H9 (cell line): ENCODE results near the gene C1orf216. TPM values are rescaled to one million over a fixed set of nuclear protein-coding genes. Genes with fewer than 3 reads are reported as not detected.

Experiments used
- DNase-seq: peaks from one replicate; pipeline ENCODE4 v3.0.0-alpha.2; 2017
- H2AFZ ChIP-seq: one replicate; pipeline ENCODE4 v1.6.1; 2013; ENCODE audit warnings: mild to moderate bottlenecking, low read length, control low read depth, moderate library complexity
- H2AK5ac ChIP-seq: 2 replicates; pipeline ENCODE4 v1.6.1; 2013; ENCODE audit warnings: low read length, control low read depth, mixed read lengths; ENCODE audit not compliant: insufficient read length
- H2BK120ac ChIP-seq: one replicate; pipeline ENCODE4 v1.6.1; 2013; ENCODE audit warnings: low read depth, mild to moderate bottlenecking, low read length, control low read depth, inconsistent platforms; ENCODE audit not compliant: poor library complexity, severe bottlenecking
- H2BK12ac ChIP-seq: 2 replicates; pipeline ENCODE4 v1.6.1; 2013; ENCODE audit warnings: low read length, control low read depth, mixed read lengths, low read depth; ENCODE audit not compliant: insufficient read length
- H2BK15ac ChIP-seq: 2 replicates; pipeline ENCODE4 v1.6.1; 2013; ENCODE audit warnings: low read depth, low read length, control low read depth
- H2BK20ac ChIP-seq: one replicate; pipeline ENCODE4 v1.6.1; 2013; ENCODE audit warnings: low read depth, mild to moderate bottlenecking, low read length, control low read depth, inconsistent platforms; ENCODE audit not compliant: poor library complexity, severe bottlenecking
- H2BK5ac ChIP-seq: 2 replicates; pipeline ENCODE4 v1.6.1; 2013; ENCODE audit warnings: low read length, control low read depth, mixed read lengths; ENCODE audit not compliant: insufficient read length
- H3K14ac ChIP-seq: 2 replicates; pipeline ENCODE4 v1.6.1; 2013; ENCODE audit warnings: low read length, control low read depth; ENCODE audit not compliant: insufficient read depth
- H3K18ac ChIP-seq: 2 replicates; pipeline ENCODE4 v1.6.1; 2013; ENCODE audit warnings: low read depth, mild to moderate bottlenecking, mixed read lengths, low read length, control low read depth; ENCODE audit not compliant: insufficient read length
- H3K23ac ChIP-seq: 2 replicates; pipeline ENCODE4 v1.6.1; 2013; ENCODE audit warnings: low read length, control low read depth, mixed read lengths, low read depth; ENCODE audit not compliant: insufficient read length
- H3K23me2 ChIP-seq: 2 replicates; pipeline ENCODE4 v1.6.1; 2013; ENCODE audit warnings: low read depth, mild to moderate bottlenecking, mixed read lengths, low read length, control low read depth; ENCODE audit not compliant: insufficient read length, poor library complexity, severe bottlenecking
- H3K27ac ChIP-seq: 2 replicates; pipeline ENCODE4 v1.5.1; 2013; ENCODE audit warnings: low read length, control low read depth, mixed read lengths, low read depth; ENCODE audit not compliant: insufficient read length
- H3K27me3 ChIP-seq: 2 replicates; pipeline ENCODE4 v1.6.1; 2013; ENCODE audit warnings: low read length, control low read depth, inconsistent platforms; ENCODE audit not compliant: insufficient read depth
- H3K4ac ChIP-seq: 2 replicates; pipeline ENCODE4 v1.6.1; 2013; ENCODE audit warnings: low read depth, mild to moderate bottlenecking, control low read depth, inconsistent platforms, low read length, moderate library complexity
- H3K4me1 ChIP-seq: 2 replicates; pipeline ENCODE4 v1.6.1; 2013; ENCODE audit warnings: low read length, control low read depth, inconsistent platforms; ENCODE audit not compliant: insufficient read depth
- H3K4me2 ChIP-seq: 2 replicates; pipeline ENCODE4 v1.6.1; 2013; ENCODE audit warnings: low read length, control low read depth, mixed read lengths; ENCODE audit not compliant: insufficient read length, insufficient read depth
- H3K56ac ChIP-seq: 2 replicates; pipeline ENCODE4 v1.6.1; 2013; ENCODE audit warnings: low read depth, mild to moderate bottlenecking, mixed read lengths, low read length, control low read depth; ENCODE audit not compliant: insufficient read length
- H3K79me1 ChIP-seq: 2 replicates; pipeline ENCODE4 v1.6.1; 2013; ENCODE audit warnings: low read depth, mild to moderate bottlenecking, moderate library complexity, low read length, control low read depth, inconsistent platforms; ENCODE audit not compliant: insufficient read depth, poor library complexity, severe bottlenecking
- H3K79me2 ChIP-seq: 2 replicates; pipeline ENCODE4 v1.6.1; 2013; ENCODE audit warnings: low read length, control low read depth, inconsistent platforms; ENCODE audit not compliant: insufficient read depth
- H3K9ac ChIP-seq: 2 replicates; pipeline ENCODE4 v1.6.1; 2013; ENCODE audit warnings: low read length, control low read depth, mixed read lengths; ENCODE audit not compliant: insufficient read length; ENCODE audit errors: extremely low read depth
- H3K9me3 ChIP-seq: one replicate; pipeline ENCODE4 v1.6.1; 2013; ENCODE audit warnings: low read depth, low read length, inconsistent platforms; ENCODE audit not compliant: control insufficient read depth
- H3T11ph ChIP-seq: one replicate; pipeline ENCODE4 v1.6.1; 2013; ENCODE audit warnings: mild to moderate bottlenecking, low read length, control low read depth, inconsistent platforms
- H4K20me1 ChIP-seq: one replicate; pipeline ENCODE4 v1.6.1; 2013; ENCODE audit not compliant: control insufficient read depth, insufficient read length, insufficient read depth
- H4K5ac ChIP-seq: 2 replicates; pipeline ENCODE4 v1.6.1; 2013; ENCODE audit warnings: low read depth, mild to moderate bottlenecking, mixed read lengths, low read length, control low read depth; ENCODE audit not compliant: insufficient read length
- H4K8ac ChIP-seq: replicated peaks from 2 replicates; pipeline ENCODE4 v1.6.1; 2013; ENCODE audit warnings: low read length, control low read depth, mixed read lengths, low read depth; ENCODE audit not compliant: insufficient read length
- H4K91ac ChIP-seq: 2 replicates; pipeline ENCODE4 v1.6.1; 2013; ENCODE audit warnings: low read depth, mild to moderate bottlenecking, moderate library complexity, mixed read lengths, low read length, control low read depth; ENCODE audit not compliant: insufficient read length
- H3K27ac Mint-ChIP-seq, 3 experiments: 2 replicates in 2 of 3; 3 replicates in 1 of 3; pipeline ENCODE4 v1.8.0; 2020 to 2021; ENCODE audit warnings: mixed read lengths in 3 of 3, mild to moderate bottlenecking in 1 of 3, moderate library complexity in 1 of 3
- H3K27me3 Mint-ChIP-seq: 2 replicates; pipeline ENCODE4 v1.8.0; 2021; ENCODE audit warnings: low read depth, mild to moderate bottlenecking, moderate library complexity, mixed read lengths
- H3K36me3 Mint-ChIP-seq, 3 experiments: 2 replicates in 2 of 3; 3 replicates in 1 of 3; pipeline ENCODE4 v1.8.0; 2020 to 2021; ENCODE audit warnings: low read depth in 3 of 3, mixed read lengths in 3 of 3; ENCODE audit not compliant: insufficient read depth in 1 of 3
- H3K4me1 Mint-ChIP-seq, 2 experiments: 2 replicates each; pipeline ENCODE4 v1.8.0; 2020; ENCODE audit warnings: mixed read lengths in 2 of 2
- H3K4me3 Mint-ChIP-seq, 2 experiments: 2 replicates in 1 of 2; 3 replicates in 1 of 2; pipeline ENCODE4 v1.8.0; 2020 to 2021; ENCODE audit warnings: mild to moderate bottlenecking in 2 of 2, mixed read lengths in 2 of 2, moderate library complexity in 1 of 2
- H3K9me3 Mint-ChIP-seq, 2 experiments: 2 replicates in 1 of 2; 3 replicates in 1 of 2; pipeline ENCODE4 v1.8.0; 2020; ENCODE audit warnings: mild to moderate bottlenecking in 2 of 2, mixed read lengths in 2 of 2, moderate library complexity in 1 of 2
- WGBS: extraction: QIAGEN DNeasy Blood & Tissue Kit; methylation state at CpG from one replicate; pipeline ENCODE4 v1.1.7; 2013; ENCODE audit warnings: missing lambda C conversion rate, low lambda C conversion rate, mixed read lengths; ENCODE audit not compliant: insufficient read length; ENCODE audit errors: extremely low coverage; 5-methylcytosine and 5-hydroxymethylcytosine counted together
- total RNA-seq: library from RNA; stranded (reverse); gene quantifications from 2 replicates; pipeline ENCODE4 v1.2.1, GENCODE V29; 2021
- TF ChIP-seq, protein P1 (sequence below): fragments of 200-600 bp; sonication (generic); conservative IDR thresholded peaks from 3 replicates; pipeline ENCODE4 v1.8.0; 2021; ENCODE audit warnings: antibody characterized with exemption, mild to moderate bottlenecking

The C1orf216 gene
- total RNA-seq, 1 experiment from 2014 or later = 13.5 TPM

DNA sequence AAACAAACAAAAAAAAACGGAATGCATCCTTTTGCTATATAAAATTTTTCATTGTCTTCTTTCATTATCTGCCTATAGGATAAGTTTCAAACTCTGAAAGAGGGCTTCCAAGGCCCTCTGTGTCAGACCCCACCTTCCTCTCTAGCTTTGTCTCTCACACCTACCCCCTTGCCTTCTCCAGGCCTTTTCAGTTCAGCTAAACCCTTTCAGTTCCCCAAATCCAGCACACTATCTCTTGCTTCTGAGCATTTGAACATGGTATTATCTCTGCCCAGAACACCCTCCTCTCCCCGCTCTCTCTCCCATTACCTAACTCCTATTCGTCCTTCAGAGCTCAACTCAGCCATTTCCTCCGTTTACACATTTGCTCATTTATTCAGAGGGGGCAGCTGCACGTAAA lies 35.7 kb downstream of the C1orf216 start:
- H4K5ac ChIP-seq = no peak overlapping the region
- no peak for DNase-seq
- H2AK5ac ChIP-seq = no peak overlapping the region
- H3K79me1 ChIP-seq = no peaks in the 10 kb centered on the region
- no peaks in the 10 kb centered on the region for H3K23me2 ChIP-seq
- no peaks in the 10 kb centered on the region for H3K9me3 ChIP-seq
- Mint-ChIP-seq H3K9me3 (no peaks in the 10 kb centered on the region), H3K4me1 (peaks cover 0 to 4% of the 10 kb centered on the region in 2 experiments; a peak in 2 of 4 replicates), H3K4me3 (no peak overlapping the region; a peak in 1 of 5 replicates), H3K36me3 (no peaks in the 10 kb centered on the region; a peak in 1 of 7 replicates), H3K27ac (no peak overlapping the region; a peak in 1 of 7 replicates), H3K27me3 (peaks cover 27% of the 10 kb centered on the region)
- no peak overlapping the region for H2BK120ac ChIP-seq
- no peak overlapping the region for H3K18ac ChIP-seq
- H3K14ac ChIP-seq = no peak overlapping the region
- no peaks in the 10 kb centered on the region for H3K79me2 ChIP-seq
- H2BK20ac ChIP-seq = no peak overlapping the region
- TF ChIP-seq, protein P1, sequence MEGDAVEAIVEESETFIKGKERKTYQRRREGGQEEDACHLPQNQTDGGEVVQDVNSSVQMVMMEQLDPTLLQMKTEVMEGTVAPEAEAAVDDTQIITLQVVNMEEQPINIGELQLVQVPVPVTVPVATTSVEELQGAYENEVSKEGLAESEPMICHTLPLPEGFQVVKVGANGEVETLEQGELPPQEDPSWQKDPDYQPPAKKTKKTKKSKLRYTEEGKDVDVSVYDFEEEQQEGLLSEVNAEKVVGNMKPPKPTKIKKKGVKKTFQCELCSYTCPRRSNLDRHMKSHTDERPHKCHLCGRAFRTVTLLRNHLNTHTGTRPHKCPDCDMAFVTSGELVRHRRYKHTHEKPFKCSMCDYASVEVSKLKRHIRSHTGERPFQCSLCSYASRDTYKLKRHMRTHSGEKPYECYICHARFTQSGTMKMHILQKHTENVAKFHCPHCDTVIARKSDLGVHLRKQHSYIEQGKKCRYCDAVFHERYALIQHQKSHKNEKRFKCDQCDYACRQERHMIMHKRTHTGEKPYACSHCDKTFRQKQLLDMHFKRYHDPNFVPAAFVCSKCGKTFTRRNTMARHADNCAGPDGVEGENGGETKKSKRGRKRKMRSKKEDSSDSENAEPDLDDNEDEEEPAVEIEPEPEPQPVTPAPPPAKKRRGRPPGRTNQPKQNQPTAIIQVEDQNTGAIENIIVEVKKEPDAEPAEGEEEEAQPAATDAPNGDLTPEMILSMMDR = no peak
- H3K4me2 ChIP-seq = no peak overlapping the region
- H3T11ph ChIP-seq = no peak overlapping the region
- H3K4me1 ChIP-seq = no peaks in the 10 kb centered on the region
- no peaks in the 10 kb centered on the region for H3K27me3 ChIP-seq
- H2AFZ ChIP-seq = no peak overlapping the region
- no peak overlapping the region for H3K56ac ChIP-seq
- no peak overlapping the region for H3K4ac ChIP-seq
- H4K20me1 ChIP-seq = no peaks in the 10 kb centered on the region
- no peak overlapping the region for H3K27ac ChIP-seq
- no peak overlapping the region for H3K9ac ChIP-seq
- no peak overlapping the region for H2BK5ac ChIP-seq
- H3K23ac ChIP-seq = no peak overlapping the region
- 100% methylated on average over 1 of the region's 5 CpGs for WGBS
- H2BK12ac ChIP-seq = no peak overlapping the region
- no peak overlapping the region for H4K91ac ChIP-seq
- H4K8ac ChIP-seq = no peak overlapping the region
- no peak overlapping the region for H2BK15ac ChIP-seq
